C4-2B (cell line): ENCODE results near the gene LRWD1.

Experiments
- H3K27ac ChIP-seq: fragments of 450-650 bp; 2 replicates; pipeline ENCODE4 v1.5.1; 2017
- ZFX ChIP-seq: fragments of 450-650 bp; IDR thresholded peaks from 2 replicates; pipeline ENCODE4 v1.6.1; 2017
- TF ChIP-seq, protein P1 (sequence below): fragments of 450-650 bp; conservative IDR thresholded peaks from 2 replicates; pipeline ENCODE4 v1.5.1; 2017; ENCODE audit warnings: mild to moderate bottlenecking

LRWD1 gene

DNA sequence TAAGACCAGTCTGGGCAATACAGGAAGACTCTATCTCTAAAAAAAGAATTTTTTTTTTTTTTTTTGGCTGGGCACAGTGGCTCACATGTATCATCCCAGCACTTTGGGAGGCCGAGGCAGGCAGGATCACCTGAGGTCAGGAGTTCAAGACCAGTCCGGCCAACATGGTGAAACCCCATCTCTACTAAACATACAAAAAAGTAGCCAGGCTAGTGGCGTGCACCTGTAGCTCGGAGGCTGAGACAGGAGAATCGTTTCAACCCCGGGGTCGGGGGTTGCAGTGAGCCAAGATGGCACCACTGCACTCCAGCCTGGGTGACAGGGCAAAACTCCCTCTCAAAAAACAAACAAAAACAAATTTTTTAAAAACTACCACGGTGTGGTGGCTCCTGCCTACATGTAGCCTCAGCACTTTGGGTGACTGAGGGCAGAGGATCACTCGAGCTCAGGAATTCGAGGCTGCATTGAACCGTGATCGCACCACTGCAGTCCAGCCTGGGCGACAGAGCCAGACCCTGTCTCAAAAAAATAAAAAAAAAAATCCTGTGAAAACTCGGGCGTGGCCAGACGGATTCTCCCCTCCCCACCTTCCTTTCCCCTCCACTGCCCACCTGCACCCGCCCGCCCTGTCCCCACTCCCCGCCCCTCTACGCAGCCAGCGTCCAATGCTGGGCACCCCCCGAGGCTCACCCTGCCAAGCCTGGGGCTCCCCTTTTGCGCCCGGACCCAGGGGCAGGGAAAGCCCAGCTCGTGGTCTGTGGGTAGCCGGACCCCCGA is 32.2 kb upstream of the LRWD1 start:
- H3K27ac ChIP-seq = peak overlapping the region; percentile 56
- TF ChIP-seq ZFX = no peak
- TF ChIP-seq, protein P1, sequence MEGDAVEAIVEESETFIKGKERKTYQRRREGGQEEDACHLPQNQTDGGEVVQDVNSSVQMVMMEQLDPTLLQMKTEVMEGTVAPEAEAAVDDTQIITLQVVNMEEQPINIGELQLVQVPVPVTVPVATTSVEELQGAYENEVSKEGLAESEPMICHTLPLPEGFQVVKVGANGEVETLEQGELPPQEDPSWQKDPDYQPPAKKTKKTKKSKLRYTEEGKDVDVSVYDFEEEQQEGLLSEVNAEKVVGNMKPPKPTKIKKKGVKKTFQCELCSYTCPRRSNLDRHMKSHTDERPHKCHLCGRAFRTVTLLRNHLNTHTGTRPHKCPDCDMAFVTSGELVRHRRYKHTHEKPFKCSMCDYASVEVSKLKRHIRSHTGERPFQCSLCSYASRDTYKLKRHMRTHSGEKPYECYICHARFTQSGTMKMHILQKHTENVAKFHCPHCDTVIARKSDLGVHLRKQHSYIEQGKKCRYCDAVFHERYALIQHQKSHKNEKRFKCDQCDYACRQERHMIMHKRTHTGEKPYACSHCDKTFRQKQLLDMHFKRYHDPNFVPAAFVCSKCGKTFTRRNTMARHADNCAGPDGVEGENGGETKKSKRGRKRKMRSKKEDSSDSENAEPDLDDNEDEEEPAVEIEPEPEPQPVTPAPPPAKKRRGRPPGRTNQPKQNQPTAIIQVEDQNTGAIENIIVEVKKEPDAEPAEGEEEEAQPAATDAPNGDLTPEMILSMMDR = no peak

DNA sequence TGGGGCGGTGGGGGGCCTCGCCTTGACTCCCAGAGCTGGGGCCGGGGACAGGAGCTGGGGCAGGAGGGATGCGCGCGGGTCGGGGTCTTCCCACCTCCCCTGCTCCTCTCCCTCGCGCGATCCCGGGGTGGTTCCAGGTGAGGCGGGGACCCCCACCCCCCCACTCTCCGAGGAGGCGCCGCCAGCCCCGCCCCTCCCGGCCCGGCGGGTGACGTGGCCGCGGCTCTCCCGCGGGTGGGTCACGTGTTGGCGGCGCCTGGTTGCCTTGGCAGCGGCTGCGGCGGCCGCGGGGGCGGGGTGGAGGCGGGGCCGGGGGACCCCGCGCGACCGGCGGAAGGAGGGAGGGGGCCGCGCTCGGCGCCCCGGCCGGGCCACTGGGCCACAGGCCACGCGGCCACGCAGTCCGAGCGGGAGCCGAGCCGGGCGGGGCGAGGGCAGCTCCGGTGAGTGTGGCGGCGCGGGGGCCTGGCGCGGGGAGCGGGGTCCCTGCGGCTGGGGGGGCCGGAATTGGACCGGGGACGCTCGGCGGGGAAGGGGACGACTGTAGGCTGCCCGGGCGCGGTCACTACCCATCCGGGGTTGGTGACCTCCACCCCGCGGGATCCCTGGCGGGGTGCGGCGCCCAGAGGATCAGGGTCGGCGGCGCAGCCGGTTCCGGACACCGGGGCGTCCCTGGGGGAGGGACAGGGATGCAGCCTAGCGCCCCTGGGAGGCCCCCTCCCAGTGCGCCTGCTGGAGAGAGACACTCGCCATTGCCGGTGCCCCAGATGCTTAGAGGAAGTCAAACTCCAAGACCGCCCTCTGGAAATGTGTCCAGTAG is 31.4 kb upstream of the LRWD1 start, which contains the start of gene ORAI2:
ORAI2 (plus strand) TSS at position 357 of the 820 bp plus-strand sequence. CDS start 5,382 bp downstream, outside the sequence.
- no peak; the same call in 1 of the 2 replicates for TF ChIP-seq ZFX
- TF ChIP-seq, protein P1 = no peak
- H3K27ac ChIP-seq = peak within 1 kb of the TSS; percentile 56

DNA sequence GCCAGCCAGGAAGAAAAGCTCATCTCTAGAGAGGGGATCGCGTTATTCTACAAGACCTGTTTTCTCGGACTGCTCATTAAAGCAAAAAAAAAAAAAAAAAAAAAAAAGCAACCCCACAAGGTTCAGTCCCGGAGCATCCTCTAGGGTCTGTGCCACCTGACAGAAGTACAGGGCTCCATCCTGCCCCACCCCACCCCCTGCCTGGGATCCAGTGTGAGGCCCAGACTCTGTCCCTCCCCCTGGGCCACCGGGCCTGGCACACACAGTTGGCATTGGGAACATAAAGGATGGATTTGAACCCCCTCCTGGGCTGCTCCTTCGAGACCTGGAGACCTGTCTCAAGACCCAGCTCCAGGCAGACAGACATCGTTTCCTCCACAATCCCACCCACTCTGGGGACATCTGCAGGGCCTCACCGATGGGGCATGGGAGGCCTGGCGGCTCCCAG is 30.7 kb upstream of the LRWD1 start:
- no peak for TF ChIP-seq ZFX
- H3K27ac ChIP-seq = peak overlapping the region; percentile 56; the same call in 1 of the 2 replicates

DNA sequence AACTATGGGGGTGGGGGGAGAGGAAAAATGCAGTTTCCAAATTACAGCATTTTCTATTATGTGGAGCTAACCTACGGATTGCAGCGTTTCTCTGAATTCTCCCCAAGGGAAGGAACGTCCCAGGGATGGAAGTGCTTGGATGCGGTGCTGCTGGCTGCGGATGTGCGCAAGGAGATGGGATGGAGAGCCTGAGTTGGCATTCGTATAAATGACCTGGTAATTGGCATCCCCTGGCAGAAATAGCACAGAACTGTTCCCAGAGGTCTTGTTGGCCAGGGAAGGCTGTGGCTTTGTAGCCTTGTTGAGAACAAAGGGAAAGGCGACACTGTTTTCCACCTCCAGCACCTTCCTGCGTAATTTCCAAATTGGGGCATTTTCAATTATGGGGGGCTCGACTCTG is 28.7 kb upstream of the LRWD1 start:
- TF ChIP-seq ZFX = no peak
- TF ChIP-seq, protein P1 = no peak
- H3K27ac ChIP-seq = no peak overlapping the region

DNA sequence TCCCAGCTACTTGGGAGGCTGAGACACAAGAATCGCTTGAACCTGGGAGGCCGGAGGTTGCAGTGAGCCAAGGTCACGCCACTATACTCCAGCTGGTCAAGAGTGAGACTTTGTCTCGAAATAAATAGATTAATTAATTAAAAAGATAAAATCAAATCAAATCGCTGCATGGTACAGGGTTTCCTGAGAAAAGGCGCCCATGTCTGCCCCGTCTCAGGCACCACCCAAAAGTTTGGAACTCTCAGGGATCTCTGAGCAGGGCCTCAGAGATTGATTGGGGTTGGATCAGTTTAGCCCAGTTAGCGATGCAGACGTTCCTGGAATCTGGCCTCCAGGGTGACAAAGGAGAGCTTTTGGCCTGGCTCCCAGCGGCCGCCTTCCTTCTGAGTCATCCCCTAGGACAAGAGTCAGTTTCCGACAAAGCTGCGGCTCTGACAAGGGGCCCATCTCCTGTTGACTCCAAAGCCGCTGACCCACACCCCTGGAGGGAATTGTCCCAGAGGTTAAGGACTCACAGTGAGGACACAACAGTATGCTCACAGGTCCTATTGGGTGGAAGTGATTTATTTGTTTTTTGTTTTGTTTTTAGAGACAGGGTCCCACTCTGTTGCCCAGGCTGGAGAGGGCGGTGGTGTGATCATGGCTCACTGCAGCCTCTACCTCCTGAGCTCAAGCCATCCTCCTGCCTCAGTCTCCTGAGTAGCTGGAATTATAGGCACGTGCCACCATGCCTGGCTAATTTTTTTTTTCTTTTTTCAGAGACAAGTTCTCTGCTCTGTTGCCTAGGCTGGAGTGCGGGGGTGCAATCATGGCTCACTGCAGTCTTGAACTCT is 24.6 kb upstream of the LRWD1 start:
- TF ChIP-seq ZFX = no peak
- TF ChIP-seq, protein P1 = no peak
- H3K27ac ChIP-seq = peak overlapping the region; percentile 8; the same call in 1 of the 2 replicates

DNA sequence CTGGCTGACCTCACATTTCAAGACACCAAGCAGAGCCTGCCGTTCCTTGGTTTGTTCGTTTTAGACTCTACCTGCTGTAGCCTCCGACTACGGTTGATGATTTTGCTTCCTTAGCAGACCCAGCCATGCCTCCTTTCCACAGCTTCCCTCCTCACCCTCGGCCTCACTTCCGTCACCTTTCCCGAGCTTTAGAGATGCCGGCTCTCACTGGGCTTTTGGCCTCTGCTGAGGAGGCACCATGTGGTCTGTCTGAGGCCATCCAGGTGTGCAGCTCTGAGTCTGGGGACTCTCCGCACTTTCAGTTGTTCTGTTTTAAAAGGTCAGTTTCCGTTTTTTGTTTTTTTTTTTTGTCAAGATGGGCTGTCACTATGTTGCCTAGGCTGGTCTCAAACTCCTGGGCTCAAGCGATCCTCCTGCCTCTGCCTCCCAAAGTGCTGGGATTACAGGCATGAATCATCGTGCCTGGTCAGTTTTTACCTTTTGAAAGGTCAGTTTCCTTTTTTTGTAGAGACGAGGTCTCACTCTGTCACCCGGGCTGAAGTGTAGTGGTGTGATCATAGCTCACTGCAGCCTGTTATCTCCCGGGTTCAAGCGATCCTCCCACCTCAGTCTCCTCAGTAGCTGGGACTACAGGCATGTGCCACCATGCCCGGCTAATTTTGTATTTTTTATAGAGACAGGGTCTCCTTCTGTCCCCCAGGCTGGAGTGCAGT is 19.7 kb upstream of the LRWD1 start:
- no peak for TF ChIP-seq ZFX
- TF ChIP-seq, protein P1 = no peak
- no peak overlapping the region for H3K27ac ChIP-seq

DNA sequence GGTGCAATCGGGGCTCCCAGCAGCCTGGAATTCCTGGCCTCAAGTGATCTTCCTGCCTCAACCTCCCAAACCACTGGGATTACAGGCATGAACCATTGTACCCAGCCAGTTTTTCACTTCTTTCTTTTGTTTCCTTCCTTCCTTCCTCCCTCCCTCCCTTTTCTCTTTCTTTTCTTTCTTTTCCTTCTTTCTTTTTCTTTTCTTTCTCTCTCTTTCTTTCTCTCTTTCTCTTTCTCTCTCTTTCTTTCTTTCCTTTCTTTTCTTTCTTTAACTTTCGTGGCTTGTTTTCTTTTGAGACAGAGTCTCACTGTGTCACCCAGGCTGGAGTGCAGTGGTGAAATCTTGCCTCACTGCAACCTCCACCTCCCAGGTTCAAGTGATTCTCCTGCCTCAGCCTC is 19.1 kb upstream of the LRWD1 start:
- no peak overlapping the region for H3K27ac ChIP-seq
- TF ChIP-seq, protein P1 = no peak
- TF ChIP-seq ZFX = no peak
